Activated naive CD8-positive, alpha-beta T cell treated with anti-CD3 and anti-CD28 coated beads, Interleukin-2, amount 10 ng/mL, durations not matched to agents 7 days and 5 days (primary cell): ENCODE measurements around the gene HIF3A. TPM values are rescaled to one million over a fixed set of nuclear protein-coding genes. Genes with fewer than 3 reads are reported as not detected.

Source experiments
- ATAC-seq: fragments of 150-1000 bp; cut with Tn5 transposase; one replicate; pipeline ENCODE4 v1.10.0; 2021; ENCODE audit warnings: low read depth, moderate library complexity
- POLR2A ChIA-PET: fragments of 350-600 bp; sonication (Branson Sonifier 250); formaldehyde crosslinking; loops from one replicate; lab custom pipeline; 2021; ENCODE audit warnings: antibody characterized with exemption; lab: Charles Lee
- DNase-seq: peaks from one replicate; pipeline ENCODE4 v3.0.0; 2021
- H3K27ac Mint-ChIP-seq: one replicate; pipeline ENCODE4 v1.8.0; 2022; ENCODE audit warnings: mild to moderate bottlenecking, mixed read lengths
- H3K27me3 Mint-ChIP-seq: one replicate; pipeline ENCODE4 v1.8.0; 2022; ENCODE audit warnings: mild to moderate bottlenecking, moderate library complexity, mixed read lengths
- H3K36me3 Mint-ChIP-seq: one replicate; pipeline ENCODE4 v1.8.0; 2021; ENCODE audit warnings: mild to moderate bottlenecking, mixed read lengths
- H3K4me1 Mint-ChIP-seq: one replicate; pipeline ENCODE4 v1.8.0; 2021; ENCODE audit warnings: mixed read lengths
- H3K4me3 Mint-ChIP-seq: one replicate; pipeline ENCODE4 v1.8.0; 2022; ENCODE audit warnings: mild to moderate bottlenecking, moderate library complexity, mixed read lengths
- H3K9me3 Mint-ChIP-seq: one replicate; pipeline ENCODE4 v1.8.0; 2021; ENCODE audit warnings: mixed read lengths
- total RNA-seq, 2 experiments: library from RNA; stranded (reverse); gene quantifications; one replicate each; pipeline ENCODE4 v1.2.3, GENCODE V29; 2021

The HIF3A gene
- total RNA-seq, 2 experiments from 2014 or later = not detected

DNA sequence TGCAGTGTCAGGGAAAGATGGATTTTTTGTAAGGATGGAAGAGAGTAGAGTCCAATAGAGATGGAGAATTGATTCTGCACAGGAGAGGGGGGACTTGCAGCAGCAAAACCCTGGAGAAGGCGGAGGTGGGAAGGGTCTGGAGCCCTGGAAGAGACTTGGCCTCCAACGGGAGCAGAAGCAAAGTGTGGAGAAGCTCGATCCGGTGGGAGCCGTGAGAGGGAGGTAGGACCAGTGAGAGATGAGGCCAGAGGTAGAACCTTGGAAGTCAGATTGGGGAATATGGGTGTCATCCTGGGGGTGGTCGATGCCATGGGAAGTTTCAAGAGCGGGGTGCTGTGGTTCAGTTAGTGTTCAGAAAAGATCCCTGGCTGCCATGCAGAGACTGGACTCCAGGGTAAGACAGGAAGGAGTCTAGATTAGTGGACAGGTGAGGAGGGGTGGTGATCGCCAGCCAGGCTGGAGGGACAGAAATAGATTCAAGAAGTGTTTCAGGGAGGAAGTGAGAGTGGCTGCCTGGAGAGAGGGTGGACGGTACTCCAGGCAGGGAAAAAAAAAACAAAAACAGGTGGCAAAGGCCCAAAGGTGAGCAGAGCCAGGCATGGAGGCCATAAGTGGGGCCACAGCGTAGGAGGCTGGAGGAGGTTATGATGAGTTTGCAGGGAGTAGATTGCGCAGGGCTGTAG is 52.6 kb downstream of the HIF3A start:
- DNase-seq (no peak), ATAC-seq (no peak)
- Mint-ChIP-seq H3K36me3 (peaks cover 22% of the 10 kb centered on the region), H3K4me3 (peak overlapping the region; percentile 82), H3K4me1 (peaks cover 36% of the 10 kb centered on the region), H3K27ac (peak overlapping the region; percentile 92), H3K27me3 (no peaks in the 10 kb centered on the region), H3K9me3 (no peaks in the 10 kb centered on the region)
- POLR2A ChIA-PET = no interaction called here

DNA sequence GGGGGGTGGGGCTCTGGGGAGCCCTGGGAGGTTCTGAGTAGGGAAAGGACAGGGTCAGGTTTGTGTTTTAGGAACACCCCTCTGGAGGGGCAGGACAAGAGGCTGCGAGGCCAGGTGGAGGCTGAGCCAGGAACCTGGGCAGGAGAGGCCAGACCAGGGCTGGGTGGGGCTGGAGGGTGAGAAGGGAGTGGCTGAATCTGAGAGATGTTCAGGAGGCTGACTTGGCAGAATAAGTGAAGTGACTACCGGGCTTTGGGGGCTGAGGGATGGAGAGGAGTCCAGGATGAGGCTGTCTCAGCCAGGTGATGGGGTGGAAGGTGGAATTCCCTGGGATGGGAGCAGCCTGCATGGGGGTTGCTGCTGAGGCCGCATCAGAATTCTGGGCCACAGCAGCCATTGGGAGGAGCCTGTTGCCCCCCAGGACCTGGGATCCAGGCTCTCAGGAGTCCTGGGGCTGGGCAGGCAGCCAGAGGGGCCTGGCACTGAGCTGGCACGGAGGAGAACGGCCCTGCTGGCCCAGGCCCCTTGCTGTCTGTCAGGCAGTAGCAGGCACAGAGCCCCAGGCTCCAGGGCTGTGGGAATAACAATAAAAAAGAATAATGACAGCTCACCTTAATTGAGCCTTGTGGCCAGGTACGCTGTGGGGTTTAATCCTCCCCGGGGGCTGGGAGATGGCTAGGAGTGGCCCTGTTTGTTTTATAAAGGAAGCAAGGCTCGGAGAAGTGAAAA is 53.4 kb downstream of the HIF3A start:
- peaks cover 36% of the 10 kb centered on the region for H3K4me1 Mint-ChIP-seq
- H3K27me3 Mint-ChIP-seq = no peaks in the 10 kb centered on the region
- POLR2A ChIA-PET = interaction anchor here (1.3 kb wide), 1 partner anchor 173 kb away, joined by 4 read pairs; no protein-coding TSS in a partner anchor
- peak overlapping the region; percentile 92 for H3K27ac Mint-ChIP-seq
- DNase-seq (no peak), ATAC-seq (no peak)
- peaks cover 25% of the 10 kb centered on the region for H3K36me3 Mint-ChIP-seq
- H3K9me3 Mint-ChIP-seq = no peaks in the 10 kb centered on the region
- H3K4me3 Mint-ChIP-seq = peak overlapping the region; percentile 82

DNA sequence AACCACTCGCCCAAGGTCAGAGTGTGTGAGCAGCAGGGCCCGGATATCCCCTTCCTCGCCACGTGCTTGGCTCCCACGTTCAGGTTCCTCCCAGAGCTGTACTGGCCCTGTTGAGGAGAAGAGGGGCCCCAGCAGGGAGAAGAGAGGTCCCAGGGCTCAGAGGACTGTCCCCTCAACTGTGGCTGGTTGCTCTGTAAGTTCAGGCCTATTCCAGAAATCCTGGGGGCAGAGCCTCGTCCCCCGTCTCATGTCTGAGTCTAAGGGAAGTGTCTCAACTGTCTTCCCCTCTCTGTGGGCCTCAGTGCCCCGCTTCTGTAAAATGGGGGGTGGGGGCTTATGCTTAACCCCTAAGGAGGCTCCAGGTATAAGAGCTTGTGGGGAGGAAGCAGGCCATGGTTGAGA is 53.9 kb downstream of the HIF3A start:
- Mint-ChIP-seq H3K36me3 (peaks cover 29% of the 10 kb centered on the region), H3K4me3 (peak overlapping the region; percentile 82), H3K9me3 (no peaks in the 10 kb centered on the region), H3K4me1 (peaks cover 37% of the 10 kb centered on the region), H3K27me3 (no peaks in the 10 kb centered on the region), H3K27ac (peak overlapping the region; percentile 92)
- POLR2A ChIA-PET = interaction anchor here (1.3 kb wide), 1 partner anchor 172 kb away, joined by 4 read pairs; no protein-coding TSS in a partner anchor
- ATAC-seq (peak; percentile 7), DNase-seq (peak; percentile 46)

DNA sequence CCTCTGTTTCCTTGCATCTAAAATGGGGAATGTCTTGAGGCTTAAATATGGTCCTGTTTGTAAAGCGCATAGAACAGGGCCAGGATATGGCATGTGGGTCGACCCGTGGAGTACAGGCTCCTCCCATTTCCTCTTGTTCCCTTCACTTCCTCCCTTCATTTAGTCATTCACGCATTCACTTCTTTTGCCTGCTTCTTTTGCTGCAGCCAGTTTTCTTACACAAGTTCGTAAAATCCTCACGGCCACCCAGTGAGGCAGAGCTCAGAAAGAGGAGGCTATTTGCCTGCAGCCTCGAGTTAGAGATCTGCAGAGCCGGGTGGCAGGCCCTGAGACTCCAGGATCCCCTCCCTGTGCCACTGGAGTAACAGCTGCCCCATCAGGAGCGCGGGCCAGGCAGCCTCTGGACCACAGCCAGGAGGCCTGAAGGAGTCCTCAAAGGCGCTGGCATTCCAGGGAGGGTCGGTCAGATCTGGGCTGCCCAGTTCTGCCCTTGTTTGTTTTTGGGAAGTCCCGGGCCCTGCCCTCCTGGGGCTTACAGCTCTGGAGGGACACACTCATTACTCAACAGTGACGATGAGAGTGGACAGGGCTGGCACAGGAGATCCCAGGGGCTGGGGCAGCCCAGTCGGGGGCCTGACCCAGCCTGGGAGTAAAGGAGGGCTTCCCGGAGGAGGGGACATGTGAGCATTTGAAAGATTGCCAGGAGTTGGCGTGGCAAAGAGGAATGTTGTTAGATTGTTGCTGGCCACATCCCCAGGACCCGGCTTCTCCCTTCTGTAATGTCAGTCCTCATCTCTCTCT is 54.6 kb downstream of the HIF3A start:
- POLR2A ChIA-PET = interaction anchor here (1.3 kb wide), 1 partner anchor 172 kb away, joined by 4 read pairs; no protein-coding TSS in a partner anchor
- Mint-ChIP-seq H3K36me3 (peaks cover 29% of the 10 kb centered on the region), H3K4me1 (peaks cover 34% of the 10 kb centered on the region), H3K27ac (peak overlapping the region; percentile 92), H3K27me3 (no peaks in the 10 kb centered on the region), H3K4me3 (peak overlapping the region; percentile 82), H3K9me3 (no peaks in the 10 kb centered on the region)
- ATAC-seq (peak; percentile 28), DNase-seq (no peak)

DNA sequence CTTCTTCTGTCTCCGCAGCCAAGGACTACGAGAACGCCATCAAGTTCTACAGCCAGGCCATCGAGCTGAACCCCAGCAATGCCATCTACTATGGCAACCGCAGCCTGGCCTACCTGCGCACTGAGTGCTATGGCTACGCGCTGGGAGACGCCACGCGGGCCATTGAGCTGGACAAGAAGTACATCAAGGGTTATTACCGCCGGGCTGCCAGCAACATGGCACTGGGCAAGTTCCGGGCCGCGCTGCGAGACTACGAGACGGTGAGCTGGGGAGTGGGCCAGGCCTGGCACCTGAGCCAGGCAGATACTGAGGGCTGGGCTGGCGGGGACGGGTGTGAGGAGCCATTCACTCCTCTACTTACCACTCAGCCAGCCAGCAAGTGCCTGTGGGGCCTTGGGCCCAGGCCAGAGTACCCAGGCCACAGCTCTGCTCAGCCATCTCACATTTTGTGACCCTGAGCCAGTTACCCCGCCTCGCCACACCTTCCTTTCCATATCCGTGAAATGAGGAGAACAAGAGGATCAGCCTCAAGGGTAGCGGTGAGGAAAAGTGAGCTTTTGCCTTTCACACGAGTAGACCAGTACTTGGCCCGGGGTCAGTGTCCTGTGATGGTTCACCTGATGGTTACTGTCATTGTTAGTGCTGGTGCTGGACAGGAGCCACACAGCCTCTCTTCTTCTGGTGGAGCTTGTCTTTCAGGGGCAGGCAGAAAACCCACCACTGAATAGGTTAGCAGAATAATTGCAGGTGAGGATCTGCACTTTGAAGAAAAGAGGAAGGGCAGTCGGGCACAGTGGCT is 57.1 kb downstream of the HIF3A start:
- no peak overlapping the region for H3K27ac Mint-ChIP-seq
- POLR2A ChIA-PET = interaction anchor here (0.6 to 1.0 kb wide), 3 partner anchors 15 to 456 kb away, joined by 3 to 4 read pairs (median 3); no protein-coding TSS in a partner anchor

DNA sequence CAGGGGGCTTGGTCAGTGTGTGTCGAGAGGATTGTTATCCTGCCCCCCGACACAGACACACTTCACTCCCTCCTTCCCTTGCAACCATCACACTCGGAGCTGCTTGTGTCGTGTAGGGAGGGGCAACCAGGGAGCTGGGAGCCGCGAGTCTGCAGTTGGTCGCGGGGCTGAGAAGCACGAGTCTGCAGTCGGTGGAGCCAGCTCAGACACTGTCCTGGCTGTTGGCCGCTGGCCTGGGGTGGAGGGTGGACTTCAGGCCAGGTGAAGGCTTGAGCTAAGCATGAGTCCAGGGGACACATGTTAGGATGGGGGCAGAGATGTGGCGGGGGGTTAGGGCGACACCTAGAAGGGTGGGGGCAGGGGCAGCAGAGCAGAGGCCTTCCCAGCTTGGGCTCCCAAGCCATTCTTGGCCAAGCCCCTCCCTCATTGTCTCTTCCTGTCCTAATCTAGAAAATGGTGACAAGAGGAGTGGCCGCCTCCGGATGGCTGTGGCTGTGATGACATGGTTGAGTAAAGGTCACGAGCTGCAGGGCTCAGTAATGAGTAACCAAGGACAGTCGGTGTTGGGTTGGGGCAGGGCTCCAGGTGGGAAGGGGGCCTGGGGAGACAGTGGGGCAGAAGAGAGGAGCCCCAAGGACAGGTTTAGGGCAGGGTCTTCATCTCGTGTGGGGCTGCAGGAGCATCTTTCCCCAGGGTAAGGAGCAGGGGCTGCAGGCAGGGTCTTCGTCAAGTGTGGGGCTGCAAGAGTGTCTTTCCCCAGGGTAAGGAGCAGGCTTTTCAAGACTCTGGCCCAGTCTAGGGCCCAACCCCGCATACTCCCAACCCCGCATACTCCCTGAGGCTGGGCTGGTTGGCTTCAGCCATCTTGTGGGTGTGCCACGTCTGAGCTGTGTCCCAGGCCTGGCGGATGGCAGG is 58.6 kb downstream of the HIF3A start:
- peak overlapping the region; percentile 24 for H3K27ac Mint-ChIP-seq
- POLR2A ChIA-PET = no interaction called here
- H3K4me3 Mint-ChIP-seq = no peak overlapping the region
- H3K36me3 Mint-ChIP-seq = peaks cover 16% of the 10 kb centered on the region
- no peaks in the 10 kb centered on the region for H3K27me3 Mint-ChIP-seq
- H3K9me3 Mint-ChIP-seq = no peaks in the 10 kb centered on the region
- ATAC-seq (no peak), DNase-seq (no peak)
- peaks cover 16% of the 10 kb centered on the region for H3K4me1 Mint-ChIP-seq

More for the DNA sequence above, 57.1 kb downstream of the HIF3A start:
- H3K27me3 Mint-ChIP-seq = no peaks in the 10 kb centered on the region
- ATAC-seq (no peak), DNase-seq (no peak)
- H3K36me3 Mint-ChIP-seq = peaks cover 23% of the 10 kb centered on the region
- no peak overlapping the region for H3K4me3 Mint-ChIP-seq
- no peaks in the 10 kb centered on the region for H3K9me3 Mint-ChIP-seq
- H3K4me1 Mint-ChIP-seq = peaks cover 25% of the 10 kb centered on the region

DNA sequence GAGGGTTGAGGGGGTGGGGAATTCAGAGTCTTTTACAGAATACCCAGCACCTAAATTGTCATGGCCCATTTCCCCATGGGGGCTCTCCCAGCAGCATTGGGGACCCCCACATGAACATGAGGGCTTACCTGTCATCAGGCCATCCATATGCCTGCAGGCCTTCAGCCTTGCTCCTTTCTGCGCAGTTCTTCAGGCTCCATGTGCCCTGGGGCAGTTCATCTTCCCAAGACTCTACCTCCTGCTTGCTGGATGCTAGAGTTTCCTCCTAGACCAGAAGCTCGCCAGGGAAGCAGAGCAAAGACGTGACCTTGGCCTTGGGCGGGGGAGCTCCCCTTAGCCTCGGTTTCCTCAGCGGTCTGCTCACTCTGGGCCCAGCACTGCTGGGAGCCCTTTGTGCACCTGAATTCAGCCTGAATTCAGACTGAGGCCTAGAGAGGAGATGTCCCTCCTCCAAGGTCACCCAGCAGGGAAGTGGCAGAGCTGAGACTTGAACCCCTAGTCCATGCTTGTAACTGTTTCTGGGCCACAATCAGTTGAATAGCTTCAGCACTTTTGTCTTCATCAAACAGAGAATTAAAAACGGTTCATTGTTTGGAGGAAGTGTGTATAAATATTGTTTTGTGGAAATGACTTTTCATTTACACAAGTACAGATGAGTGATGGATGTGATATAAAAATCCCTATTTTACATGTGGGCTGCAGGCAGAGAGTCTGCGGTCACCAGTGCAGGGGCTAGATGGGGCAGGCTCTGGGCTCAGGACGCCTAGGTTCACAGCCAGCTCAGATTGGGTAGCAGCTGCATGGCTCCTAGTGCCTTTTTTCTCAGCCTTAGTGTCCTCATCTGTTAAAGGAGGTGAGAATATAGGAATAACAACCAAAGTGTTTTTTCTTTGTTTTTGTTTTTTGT is 59.6 kb downstream of the HIF3A start:
- peaks cover 12% of the 10 kb centered on the region for H3K4me1 Mint-ChIP-seq
- H3K36me3 Mint-ChIP-seq = peaks cover 20% of the 10 kb centered on the region
- no peaks in the 10 kb centered on the region for H3K9me3 Mint-ChIP-seq
- POLR2A ChIA-PET = interaction anchor here (1.1 to 1.3 kb wide), 2 partner anchors 9 to 10 kb away, joined by 3 read pairs; no protein-coding TSS in a partner anchor
- no peak overlapping the region for H3K27ac Mint-ChIP-seq
- DNase-seq = no peak
- H3K4me3 Mint-ChIP-seq = no peak overlapping the region
- no peak for ATAC-seq
- no peaks in the 10 kb centered on the region for H3K27me3 Mint-ChIP-seq

DNA sequence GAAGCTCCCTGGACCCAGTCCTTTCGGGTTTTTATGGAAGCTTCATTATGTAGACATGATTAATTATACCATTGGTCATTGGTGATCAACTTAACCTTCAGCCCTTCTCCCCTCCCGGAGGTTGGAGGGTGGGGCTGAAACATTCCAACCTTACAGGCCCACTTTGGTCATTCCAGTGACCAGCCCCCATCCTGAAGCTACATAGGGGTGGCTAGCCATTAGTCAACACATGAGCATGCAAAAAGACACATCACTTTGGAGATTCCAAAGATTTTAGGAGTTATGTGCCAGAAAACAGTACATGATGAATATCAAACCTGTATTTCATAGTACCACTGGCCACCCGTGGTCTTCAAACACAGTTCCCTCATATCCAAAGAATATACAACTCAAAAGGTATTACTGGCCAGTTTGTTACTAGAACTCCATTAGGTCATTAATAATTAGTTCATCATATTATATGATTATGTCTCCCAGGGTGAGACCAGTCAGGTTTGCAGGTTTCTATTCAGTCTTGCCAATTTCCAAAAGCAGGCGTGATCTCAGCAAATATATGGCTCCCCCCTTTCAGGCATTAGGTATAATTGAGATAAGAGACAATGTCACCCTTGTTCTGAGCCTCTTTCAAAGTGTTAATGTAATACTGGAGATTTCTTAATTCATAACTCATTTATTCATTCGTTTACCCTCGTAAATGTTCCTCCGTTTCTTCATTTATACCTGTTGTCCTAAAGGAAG is 61.2 kb downstream of the HIF3A start:
- H3K9me3 Mint-ChIP-seq = no peaks in the 10 kb centered on the region
- no peak overlapping the region for H3K27ac Mint-ChIP-seq
- H3K4me3 Mint-ChIP-seq = no peak overlapping the region
- peaks cover 22% of the 10 kb centered on the region for H3K36me3 Mint-ChIP-seq
- H3K4me1 Mint-ChIP-seq = peaks cover 13% of the 10 kb centered on the region
- POLR2A ChIA-PET = interaction anchor here (1.3 kb wide), 1 partner anchor 10 kb away, joined by 3 read pairs; no protein-coding TSS in a partner anchor
- ATAC-seq (no peak), DNase-seq (no peak)
- no peaks in the 10 kb centered on the region for H3K27me3 Mint-ChIP-seq

DNA sequence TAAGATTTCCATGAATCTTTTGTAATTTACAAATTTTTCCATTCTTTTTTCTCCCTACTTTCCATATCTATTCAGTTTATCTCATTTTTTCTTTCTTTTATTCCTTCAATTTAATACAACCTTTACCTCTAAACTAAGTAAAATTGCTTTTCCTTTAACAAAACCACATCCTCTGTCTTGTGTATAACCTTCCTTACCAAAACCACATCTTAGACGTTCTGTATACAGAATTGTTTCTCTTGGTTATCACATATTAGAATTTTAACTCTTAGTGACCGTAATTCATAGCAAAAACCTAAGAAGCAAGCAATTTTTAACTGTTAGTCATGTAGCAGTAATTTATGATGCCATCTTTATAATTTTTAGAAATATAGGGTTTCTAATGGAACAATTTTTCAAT is 65.1 kb downstream of the HIF3A start:
- DNase-seq (no peak), ATAC-seq (peak; percentile 67)
- Mint-ChIP-seq H3K27ac (peak overlapping the region; percentile 27), H3K4me1 (peaks cover 17% of the 10 kb centered on the region), H3K27me3 (no peaks in the 10 kb centered on the region), H3K9me3 (no peaks in the 10 kb centered on the region), H3K36me3 (peaks cover 18% of the 10 kb centered on the region), H3K4me3 (peak overlapping the region; percentile 76)
- POLR2A ChIA-PET = interaction anchor here (0.7 kb wide), 1 partner anchor 12 kb away, joined by 4 read pairs; no protein-coding TSS in a partner anchor

DNA sequence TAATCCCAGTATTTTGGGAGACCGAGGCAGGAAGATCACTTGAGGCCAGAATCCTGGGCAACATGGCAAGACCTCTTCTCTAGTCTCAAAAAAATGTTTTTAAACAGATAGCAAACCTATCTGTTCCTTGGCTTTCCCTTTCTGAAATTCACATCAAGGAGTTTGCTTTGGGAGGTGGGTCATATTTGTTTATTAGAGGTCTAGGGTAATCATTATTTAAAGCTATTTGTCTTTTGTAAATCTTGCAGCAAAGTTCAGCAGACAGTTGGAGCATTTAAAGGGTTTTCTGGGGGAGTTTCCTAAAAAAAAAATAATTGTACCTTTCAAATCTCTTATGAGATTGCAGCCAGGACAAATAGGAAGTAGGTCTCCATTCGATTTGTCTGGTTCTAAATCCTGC is 67.5 kb downstream of the HIF3A start:
- POLR2A ChIA-PET = interaction anchor here (0.6 kb wide), 1 partner anchor 180 kb away, joined by 4 read pairs; no protein-coding TSS in a partner anchor
- no peak for ATAC-seq
- Mint-ChIP-seq H3K4me3 (no peak overlapping the region), H3K27me3 (no peaks in the 10 kb centered on the region), H3K36me3 (peaks cover 16% of the 10 kb centered on the region), H3K9me3 (no peaks in the 10 kb centered on the region), H3K27ac (no peak overlapping the region), H3K4me1 (peaks cover 18% of the 10 kb centered on the region)
- DNase-seq = no peak
